H1 (cell line): ENCODE data around the gene SMG7.

Experiments
- CTCF ChIP-seq, 3 experiments: IDR thresholded peaks; 1 replicate in 2 of 3; 2 replicates in 1 of 3; pipeline versions ENCODE4 v1.5.1 to v1.6.1; 2011; ENCODE audit warnings: low read length in 3 of 3, mild to moderate bottlenecking in 3 of 3, inconsistent platforms in 2 of 3, low read depth in 1 of 3, moderate library complexity in 1 of 3; ENCODE audit not compliant: insufficient read depth in 1 of 3; ENCODE audit errors: control extremely low read depth in 1 of 3
- E2F6 ChIP-seq: IDR thresholded peaks from 2 replicates; pipeline ENCODE4 v1.6.1; 2012; ENCODE audit warnings: inconsistent platforms
- HDAC6 ChIP-seq: IDR thresholded peaks from one replicate; pipeline ENCODE4 v1.7.1; 2012; ENCODE audit warnings: low read depth, mild to moderate bottlenecking, inconsistent platforms, low read length, moderate library complexity
- NRF1 ChIP-seq: IDR thresholded peaks from 2 replicates; pipeline ENCODE4 v1.6.1; 2011; ENCODE audit warnings: mild to moderate bottlenecking, low read depth, low read length, improper control_type of control experiment
- POLR2A ChIP-seq, 2 experiments: IDR thresholded peaks; 1 replicate in 1 of 2; 2 replicates in 1 of 2; pipeline ENCODE4 v1.6.1; 2011; ENCODE audit warnings: low read depth in 2 of 2, low read length in 2 of 2, mild to moderate bottlenecking in 2 of 2; ENCODE audit errors: control extremely low read depth in 1 of 2
- POLR2AphosphoS5 ChIP-seq: IDR thresholded peaks from 2 replicates; pipeline ENCODE4 v1.6.1; 2011; ENCODE audit warnings: low read depth, low read length
- RXRA ChIP-seq: IDR thresholded peaks from 2 replicates; pipeline ENCODE4 v1.6.1; 2011; ENCODE audit warnings: low read depth, mild to moderate bottlenecking, low read length, moderate library complexity; ENCODE audit not compliant: insufficient read depth
- SP1 ChIP-seq: IDR thresholded peaks from 2 replicates; pipeline ENCODE4 v1.6.1; 2011; ENCODE audit warnings: low read depth, low read length
- ZNF274 ChIP-seq: IDR thresholded peaks from 2 replicates; pipeline ENCODE4 v1.7.0; 2012; ENCODE audit warnings: low read length, borderline replicate concordance; ENCODE audit errors: extremely low read depth

- no peak for TF ChIP-seq CTCF (IDR thresholded peaks at IDR 0.05; ENCODE audit: control extremely low read depth in 1 of 3, insufficient read depth in 1 of 3, low read depth in 1 of 3, low read length in 3 of 3)
- no peak for TF ChIP-seq SP1
- TF ChIP-seq POLR2AphosphoS5: no peak
- TF ChIP-seq HDAC6: no peak
- TF ChIP-seq RXRA: no peak
- TF ChIP-seq NRF1: no peak
- no peak for TF ChIP-seq POLR2A (IDR thresholded peaks at IDR 0.05; ENCODE audit: control extremely low read depth in 1 of 2, low read depth in 2 of 2, low read length in 2 of 2)
- no peak for TF ChIP-seq ZNF274
- TF ChIP-seq E2F6: no peak
Measured at GRCh38 chr1:183533617-183534174, 61.4 kb downstream of the SMG7 start.
